Measurements from ENCODE around the gene LPCAT3.
"Not testable (repeated sequence)": the region's sequence is repeated elsewhere in the genome, so short reads cannot be mapped to it uniquely, and the experiment has no call there.

LPCAT3 gene

DNA sequence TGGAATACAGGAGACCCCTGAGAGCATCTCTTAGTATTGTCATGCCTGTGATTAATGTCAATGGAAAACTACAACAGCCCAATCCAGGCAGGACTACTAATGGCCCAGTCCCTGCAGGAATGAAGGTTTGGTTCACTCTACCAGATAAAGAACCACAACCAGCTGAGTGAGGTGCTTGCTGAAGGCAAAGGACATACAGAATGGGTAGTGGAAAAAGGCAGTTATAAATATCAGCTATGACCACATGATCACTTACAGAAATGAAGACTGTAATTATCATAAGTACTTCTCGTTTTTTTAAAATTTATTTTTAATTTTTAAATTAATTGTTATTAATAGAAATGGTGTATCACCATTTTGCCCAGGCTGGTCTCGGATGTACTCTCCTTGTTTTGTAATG, 17.2 kb upstream of the LPCAT3 start:
- DNase-seq, result no peak

DNA sequence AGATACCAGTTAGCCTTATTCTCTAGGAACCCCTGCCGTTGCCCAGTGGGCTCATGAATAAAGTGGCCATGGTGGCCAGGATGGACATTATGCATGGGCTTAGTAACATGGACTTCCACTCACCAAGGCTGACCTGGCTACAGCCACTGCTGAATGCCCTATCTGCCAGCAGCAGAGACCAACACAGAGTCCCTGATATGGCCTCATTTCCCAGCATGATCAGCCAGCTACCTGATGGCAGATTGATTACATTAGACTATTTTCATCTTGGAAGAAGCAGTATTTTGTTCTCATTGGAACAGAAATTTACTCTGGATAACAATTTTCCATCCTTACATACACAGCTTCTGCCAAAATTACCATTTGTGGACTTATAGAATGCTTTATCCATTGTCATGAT, 16.2 kb upstream of the LPCAT3 start:
- no peak for DNase-seq

DNA sequence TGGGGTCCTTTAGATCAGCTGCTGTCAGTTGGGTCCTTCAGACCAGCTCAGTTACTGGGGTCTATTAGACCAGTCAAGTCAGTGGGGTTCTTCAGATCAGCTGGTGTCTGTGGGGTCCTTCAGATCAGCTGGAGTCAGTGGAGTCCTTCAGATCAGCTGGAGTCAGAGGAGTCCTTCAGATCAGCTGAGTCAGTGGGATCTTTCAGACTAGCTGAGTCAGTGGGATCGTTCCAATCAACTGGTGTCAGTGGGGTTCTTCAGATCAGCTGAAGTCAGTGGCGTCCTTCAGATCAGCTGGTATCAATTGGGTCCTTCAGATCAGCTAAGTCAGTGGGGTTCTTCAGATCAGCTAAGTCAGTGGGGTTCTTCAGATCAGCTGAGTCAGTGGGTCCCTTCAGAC, 14.7 kb upstream of the LPCAT3 start:
- DNase-seq, result no peak

DNA sequence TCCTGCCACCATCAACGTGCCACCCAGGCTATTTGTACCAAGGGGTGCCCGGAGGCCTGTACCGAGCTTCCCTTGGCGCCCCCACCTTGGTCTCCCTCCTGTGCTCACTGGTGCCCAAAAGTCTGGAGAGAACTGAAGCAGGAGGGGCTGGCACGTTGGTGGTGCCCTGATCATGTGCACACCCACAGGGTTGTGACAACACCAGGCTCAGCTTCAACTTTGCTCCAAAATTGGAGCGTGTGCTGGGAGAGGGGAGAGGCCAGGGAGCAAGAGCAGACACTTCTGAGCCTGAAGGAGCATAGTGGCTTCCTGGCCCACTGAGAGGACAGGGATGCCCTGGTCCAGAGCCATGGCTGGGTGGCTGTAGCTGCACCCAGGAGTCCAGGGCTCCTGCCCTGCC, 13.0 kb upstream of the LPCAT3 start:
- no peak for DNase-seq

DNA sequence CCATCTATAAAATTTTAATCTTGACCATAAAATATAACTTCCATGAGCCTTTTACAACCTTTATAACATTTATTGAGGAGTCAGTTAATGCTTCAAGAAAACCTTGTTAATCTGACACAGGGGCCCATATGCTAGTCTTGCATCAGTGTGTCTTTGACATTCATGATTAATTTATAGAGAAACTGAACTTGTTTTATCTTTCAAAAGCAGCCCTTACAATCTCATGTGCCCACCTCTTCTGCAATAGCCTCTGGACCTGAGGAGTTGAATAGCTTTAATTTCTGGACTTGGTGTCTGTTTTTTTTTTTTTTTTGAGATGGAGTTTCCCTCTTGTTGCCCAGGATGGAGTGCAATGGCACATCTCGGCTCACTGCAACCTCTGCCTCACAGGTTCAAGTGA, 8.6 kb upstream of the LPCAT3 start:
- no peak for DNase-seq

DNA sequence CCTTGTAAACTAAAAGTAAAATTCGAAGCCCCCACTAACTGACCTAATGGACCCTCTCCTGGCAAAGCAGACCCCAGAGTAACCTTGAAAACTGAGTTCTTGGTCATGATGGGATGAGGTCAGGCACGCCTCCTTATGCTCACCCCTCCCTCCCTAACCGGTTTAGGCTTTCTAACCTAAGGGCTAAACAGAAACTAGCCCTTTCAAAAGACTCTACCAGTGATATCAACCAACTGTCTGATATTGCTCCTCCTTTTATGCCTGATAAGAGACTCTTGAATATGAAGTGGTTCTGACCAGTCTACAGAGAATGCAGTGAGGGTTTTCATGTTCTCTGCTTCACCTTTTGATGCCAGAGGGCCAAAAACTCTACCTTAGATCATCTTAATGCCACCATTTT, 4.8 kb upstream of the LPCAT3 start:
- no peak for DNase-seq

DNA sequence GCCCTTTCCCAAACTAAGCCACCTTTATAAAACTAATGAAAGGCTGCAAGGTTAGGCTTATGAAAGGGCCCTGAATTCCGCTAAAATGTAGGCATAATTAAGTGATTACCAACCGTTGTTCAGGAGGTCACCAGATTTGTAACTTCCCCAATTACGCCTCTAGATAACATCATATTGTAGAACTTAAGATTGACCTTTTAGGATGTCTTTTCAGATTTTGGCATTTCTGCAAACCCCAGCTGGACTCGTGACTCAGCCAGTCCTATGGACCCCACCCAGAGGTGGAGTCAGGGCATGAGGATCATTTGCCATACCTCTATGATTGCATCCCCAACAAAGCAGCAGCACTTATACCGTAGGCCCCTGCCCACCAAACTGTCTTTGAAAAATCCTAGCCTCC, 3.7 kb upstream of the LPCAT3 start:
- DNase-seq, result no peak

DNA sequence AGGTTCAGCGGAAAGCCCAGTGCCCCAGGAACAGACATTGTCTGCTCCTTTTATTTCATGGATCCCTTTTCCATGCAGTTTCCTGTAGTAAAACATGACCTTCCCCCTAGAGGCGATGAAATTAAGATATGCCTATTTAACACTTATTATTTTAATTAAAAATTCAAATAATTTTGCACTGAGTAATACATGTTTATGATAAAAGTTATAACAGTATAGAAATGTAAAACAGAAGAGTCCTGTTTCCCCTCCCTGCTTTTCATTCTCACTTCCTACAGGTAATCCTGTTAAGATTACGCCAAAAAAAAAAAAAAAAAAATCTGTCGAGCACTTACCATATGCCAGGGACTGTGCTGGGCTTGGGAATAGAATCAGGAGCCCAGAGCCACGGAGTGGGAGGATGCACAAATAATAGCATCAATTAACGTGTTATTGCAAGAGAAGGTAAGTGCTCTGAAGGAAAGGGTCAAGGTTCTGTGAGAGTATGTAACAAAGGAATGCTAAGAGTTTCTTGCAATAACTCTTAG, 830 bp upstream of the LPCAT3 start:
- DNase-seq, result no peak

DNA sequence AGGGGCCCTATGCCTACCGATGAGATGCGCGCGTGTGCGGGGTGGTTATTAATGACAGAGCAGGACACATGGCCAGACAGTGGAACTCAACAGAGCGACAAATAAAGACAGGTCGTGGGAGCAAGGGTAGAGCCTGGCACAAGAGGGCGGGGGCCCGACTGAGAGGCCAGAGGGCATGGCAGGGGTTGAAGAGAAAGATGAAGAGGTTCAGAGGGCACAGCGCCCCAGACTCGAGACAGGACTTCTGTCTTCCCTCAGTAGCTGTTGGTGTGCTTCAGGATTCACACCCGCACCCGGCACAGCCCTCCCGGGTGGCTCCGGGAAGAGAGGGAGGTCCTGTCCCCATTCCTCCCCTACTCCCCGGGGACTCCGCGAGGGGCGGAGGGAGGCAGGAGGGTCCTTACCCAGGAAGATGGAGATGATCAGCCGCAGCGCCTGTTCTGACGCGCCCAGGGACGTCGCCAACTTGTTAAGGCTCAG, 366 bp downstream of the LPCAT3 start:
- no peak for DNase-seq

DNA sequence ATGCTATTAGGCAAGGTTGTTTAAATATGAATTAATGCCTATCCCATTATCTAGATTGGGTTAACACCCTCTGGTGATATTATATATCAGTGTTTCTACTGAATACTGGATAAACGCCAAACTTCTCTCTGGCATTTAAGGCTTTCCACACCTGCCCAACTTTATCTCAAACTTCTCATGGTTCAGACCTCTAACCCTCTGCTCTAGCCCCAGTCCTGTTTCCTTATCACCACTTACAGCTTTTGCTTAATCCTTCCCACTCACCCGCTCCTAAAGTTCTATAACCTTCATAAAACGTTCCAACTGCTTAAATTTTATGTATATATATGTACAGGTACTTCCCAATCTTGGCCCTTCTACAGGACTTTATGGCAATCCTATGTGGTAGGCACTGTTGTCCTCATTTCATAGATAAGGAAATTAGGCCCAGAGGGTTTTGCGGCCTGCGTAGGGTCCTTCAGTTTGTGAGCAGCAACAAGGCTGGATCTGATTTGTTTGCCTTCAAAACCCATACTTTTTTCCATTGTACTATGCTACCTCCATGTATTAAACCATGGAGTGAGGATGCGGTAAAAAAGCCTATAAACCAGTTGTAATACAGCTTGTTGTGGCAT, 1.2 kb downstream of the LPCAT3 start:
- no peak for DNase-seq

DNA sequence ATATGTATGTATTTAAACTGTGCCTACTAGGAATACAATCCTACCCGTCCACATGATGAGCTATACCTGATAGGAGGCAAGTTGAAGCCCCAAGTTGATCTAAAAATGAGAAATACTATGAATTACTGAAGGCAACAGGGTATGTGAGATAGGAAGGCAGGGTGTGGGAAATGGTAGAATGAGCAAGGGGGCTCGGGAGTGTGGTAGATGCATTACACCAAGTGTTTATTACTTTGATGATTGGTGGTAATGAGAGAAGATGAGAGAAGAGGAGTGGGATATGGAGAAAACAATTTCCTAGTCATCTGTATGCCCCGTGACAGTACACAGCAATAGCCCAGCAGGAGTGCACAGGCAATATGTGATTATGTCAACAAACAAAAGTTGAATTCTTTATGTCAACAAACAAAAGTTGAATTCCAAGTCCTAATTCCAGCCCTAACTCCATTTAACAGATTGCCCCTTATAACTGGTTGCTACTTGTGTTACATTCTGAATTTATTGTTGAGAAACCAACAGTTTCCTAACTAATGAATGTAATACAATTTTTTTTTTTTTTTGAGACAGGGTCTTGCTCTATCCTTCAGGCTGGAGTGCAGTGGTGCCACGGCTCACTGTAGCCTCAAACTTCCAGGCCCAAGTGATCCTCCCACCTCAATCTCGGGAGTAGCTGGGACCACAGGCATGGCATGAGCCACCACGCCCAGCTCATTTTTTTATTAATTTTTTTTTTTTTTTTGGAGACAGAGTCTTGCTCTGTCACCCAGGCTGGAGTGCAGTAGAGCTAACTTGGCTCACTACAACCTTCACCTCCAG, 2.5 kb downstream of the LPCAT3 start:
- DNase-seq, result no peak

DNA sequence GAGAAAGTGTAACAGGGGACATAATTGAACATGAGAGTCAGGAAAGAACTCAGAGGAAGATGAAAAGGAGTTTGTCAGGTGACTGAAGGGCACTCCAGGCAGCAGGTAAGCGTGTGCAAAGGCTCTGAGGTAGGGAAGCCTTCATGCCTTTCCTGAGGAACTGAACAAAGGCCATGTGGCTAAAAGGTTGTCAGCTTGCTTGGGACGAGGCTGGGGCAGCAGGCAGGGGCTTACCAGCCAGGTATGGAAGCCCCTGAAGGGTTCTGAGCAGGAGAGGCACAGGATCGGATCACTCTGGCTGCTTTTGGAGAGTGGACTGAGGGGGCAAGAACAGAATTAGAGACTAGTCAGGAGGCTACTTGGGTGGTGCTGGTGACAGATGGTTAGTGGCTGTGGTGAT, 5.2 kb downstream of the LPCAT3 start:
- DNase-seq, result no peak

DNA sequence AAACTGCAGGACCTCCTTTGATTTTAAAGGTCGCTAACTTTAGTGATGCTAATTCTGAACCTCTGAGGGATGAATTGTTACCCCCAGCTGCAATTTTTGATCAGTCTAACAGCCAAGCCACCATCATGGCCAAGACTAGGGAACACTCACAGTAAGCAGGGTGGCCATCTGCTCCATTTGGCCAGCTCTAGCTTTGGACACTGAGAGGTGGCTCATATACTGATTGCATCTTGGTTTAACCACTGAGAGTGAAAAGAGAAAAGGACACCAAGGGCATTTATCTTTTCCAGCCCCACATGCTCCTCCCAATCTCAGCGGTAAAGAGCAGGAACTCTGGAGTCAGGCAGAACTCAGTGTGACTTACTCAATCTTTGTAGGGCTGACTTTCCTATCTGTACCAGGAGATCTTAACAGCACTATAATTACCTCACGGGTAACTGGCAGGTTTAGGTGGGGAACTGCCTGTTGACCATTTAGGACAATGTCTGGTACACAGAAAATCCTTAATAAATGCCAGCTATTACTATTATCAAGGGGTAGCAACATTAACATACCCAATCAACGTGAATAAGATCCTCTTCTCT, 6.2 kb downstream of the LPCAT3 start:
- DNase-seq, result no peak

DNA sequence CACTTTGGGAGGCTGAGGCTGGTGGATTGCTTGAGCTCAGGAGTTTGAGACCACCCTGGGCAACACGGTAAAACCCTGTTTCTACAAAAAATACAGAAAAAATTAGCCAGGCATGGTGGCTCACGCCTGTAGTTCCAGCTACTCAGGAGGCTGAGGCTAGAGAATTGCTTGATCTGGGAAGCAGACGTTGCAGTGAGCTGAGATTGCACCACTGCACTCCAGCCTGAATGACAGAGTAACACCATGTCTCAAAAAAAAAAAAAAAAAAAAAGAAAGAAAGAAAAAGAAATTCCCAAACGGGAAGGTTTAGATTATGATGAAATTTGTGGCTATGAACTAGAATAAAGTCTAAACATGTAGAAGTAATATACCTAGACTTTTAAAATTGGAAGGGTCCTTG, 6.9 kb downstream of the LPCAT3 start:
- not testable (repeated sequence) for DNase-seq

DNA sequence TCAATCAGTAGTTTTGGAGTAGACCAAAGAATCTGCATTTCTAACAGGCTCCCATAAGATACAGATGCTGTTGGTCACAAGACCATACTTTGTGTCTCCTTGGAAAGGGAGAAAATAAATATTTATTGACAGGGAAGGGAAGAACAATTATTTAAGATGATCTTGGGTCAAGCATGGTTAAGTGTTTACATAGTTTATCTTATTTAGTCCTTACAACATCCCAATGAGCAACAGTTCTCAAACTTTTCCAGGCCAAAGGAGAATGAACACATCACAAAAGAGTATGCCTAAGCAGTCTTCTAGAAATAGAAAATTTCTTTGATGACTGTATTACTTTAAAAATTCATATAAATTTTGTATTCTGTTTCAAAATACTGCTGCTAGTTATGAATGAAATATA, 8.8 kb downstream of the LPCAT3 start:
- DNase-seq, result no peak

DNA sequence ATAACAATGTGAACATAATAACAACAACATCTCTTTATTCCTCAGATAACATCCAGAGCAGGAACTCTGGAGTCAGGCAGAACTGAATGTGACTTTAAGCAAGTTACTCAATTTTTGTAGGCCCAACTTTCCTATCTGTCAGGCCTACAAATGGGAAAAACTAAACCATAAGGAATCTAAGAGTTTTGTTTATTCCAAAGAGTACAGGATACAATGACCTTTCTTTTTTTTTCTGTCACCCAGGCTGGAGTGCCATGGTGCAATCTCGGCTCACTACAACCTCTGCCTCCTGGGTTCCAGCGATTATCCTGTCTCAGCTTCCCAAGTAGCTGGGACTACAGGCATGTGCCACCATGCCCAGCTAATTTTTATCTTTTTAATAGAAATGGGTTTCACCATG, 9.4 kb downstream of the LPCAT3 start:
- DNase-seq, result no peak

DNA sequence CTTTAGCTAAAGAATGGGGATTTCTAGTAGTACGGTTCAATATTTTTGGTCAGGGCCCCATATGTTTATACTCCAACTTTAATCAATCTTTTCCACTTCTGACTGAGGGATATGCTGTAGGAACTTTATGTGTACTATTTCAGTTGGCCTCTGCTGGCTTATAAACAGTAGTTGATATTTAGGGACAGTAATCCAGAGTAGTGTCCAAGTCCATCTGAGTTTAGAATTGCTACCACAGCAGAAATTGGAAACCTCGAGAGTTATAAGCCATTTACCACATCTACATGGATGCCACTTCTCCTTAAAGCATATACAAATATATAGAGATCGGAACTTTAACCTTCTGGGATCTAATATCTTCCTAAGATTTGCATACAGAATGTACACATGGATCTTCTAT, 11.6 kb downstream of the LPCAT3 start:
- DNase-seq, result no peak

DNA sequence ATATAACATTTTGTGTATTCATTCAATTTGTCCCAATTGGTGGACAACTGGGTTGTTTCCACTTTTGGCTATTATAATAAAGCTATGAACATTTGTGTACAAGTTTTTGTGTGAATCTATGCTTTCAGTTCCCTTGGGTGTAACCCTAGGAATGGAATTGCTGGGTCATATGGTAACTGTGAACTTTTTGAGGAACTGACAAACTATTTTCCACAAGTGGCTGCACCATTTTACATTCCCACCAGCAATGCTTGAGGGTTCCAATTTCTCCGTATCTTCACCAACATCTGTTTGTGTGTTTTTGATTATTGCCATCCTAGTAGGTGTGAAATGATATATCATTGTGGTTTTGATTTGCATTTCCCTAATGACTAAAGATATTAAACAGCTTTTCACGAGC, 13.0 kb downstream of the LPCAT3 start:
- DNase-seq, result no peak

DNA sequence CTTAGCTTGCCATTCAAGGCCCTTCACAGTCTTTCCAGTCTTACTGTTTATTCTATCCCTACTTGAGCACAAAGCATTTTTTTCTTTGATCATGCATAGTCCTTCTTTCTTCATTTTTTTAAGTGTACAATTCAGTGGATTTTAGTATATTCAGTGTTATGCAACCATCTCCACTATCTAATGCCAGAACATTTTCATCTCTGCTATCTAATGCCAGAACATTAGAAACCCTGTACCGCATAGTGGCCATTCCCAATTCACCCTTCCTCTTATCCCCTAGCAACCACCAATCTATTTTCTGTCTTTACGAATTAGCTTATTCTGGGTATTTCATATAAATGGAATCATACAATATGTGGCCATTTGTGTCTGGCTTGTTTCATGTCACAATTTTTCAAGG, 13.4 kb downstream of the LPCAT3 start:
- no peak for DNase-seq

DNA sequence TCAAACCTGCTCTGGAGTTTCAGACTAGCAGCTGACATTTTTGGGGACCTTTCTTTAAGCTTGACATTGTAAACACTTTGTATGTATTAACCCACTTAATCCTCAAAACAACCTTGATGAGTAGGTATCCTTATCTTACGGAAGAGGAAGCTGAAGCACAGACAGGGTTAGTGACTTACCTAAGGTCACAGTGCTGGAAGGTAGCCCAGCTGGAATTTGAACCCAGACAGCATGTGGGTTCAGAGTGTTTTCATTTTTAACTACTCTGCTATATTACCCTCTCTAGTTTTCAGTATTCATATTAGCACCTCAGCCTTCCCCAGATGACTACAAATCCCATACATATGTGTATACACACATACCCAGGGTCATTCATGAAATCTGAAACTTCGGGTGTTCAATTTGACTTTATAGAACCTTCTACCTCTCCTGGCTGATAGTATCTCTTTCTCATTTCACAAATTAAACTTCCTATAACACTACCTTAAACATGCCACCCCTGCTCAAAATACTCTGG, 13.9 kb downstream of the LPCAT3 start:
- DNase-seq, result no peak

DNA sequence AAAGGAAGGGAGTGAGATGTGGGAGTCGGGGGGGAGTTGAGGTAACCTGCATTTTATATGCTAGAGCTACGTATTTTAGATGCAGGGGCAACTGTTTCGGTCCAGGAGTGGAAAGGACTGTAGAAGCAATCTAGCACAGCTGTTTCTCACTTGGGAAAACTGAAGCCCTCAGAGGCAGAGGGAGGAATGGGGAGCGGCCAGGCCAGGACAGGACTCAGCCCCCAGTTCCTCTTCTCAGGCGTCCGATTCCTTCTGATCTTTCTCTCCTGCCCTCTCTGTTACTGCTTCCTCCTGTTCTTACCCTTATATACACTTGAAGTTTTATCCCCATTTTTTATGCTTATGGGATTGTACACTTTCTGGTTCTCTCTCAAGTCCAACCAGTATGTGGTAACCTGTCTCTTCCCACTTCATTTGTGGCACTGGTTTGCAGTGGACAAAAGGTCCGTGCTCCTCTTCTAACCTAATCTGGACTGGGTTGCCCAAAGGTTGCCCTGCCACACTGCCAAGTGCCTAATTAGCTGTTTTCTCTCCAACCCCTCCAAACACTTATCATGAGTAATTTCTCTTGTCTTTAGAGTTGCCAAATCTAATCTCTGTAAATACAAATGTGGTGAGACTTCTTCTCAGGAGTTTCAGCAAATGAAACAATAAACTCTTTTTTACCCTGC, 16.2 kb downstream of the LPCAT3 start:
- DNase-seq, result no peak

DNA sequence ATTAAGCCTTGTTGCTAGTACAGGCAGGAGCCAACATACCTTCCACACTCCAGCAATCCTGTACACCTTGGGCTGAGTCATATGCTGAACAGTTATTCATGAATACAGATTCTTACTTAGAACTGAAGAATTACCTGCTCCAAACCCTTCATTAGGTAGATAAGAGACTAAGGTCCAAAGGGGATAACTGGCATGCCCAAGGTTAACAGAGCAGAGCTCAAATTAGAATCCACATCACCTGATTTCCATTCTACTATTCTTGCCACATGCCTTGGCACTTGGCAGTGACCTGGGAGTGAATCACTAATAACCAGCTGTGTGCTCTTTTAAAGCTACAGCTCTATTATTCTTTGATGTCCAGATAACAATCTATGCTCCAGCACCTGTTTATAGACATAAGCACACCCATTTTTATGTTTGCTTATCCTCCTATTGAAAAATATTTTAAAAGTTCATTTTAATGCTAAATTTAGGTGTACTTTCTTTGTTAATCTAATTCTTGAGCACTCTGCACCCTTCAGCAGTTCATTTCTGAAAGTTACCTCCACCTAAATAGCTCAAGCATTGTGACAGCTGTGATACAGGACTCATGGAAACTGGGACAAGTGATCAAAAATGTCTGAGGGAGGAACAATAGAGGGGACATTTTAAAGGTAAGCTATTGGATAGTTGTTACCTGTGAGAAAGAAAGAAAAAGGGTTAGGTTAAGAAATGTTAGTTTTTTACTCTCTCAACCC, 19.4 kb downstream of the LPCAT3 start:
- no peak for DNase-seq

DNA sequence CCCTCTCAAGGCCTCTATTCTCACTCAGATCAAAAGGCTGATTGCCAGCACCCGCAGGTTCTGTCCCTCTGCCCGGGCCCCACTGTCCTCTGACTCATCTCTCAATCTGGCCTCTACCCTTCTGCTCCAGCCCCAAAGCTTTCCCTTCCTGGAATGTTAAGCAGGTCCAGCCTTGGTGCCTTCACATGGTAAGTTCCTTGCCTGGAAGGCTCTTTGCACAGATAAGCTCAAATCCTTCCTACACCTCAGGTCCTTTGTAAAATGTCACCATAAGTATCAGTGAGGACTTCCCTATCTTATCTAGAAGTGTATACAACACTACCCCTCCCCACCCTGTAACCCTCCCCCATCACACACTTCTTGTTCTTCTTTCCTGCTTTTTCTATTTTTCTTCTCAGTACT, 22.2 kb downstream of the LPCAT3 start:
- no peak for DNase-seq

Measured in NCI-H510A treated with DMSO at 0.1 percent for 48 hours (cell line).